ENCODE measurements around the gene ACBD3. TPM values are rescaled to one million over a fixed set of nuclear protein-coding genes. Genes with fewer than 3 reads are reported as not detected.

ACBD3 gene
- total and polyA plus RNA-seq, 2 of the 8 experiments (the other 6 are each of a cell fraction or from before 2014, with no cell fraction given): 8.4 to 29.4 TPM

GRCh38 chr1:226121587-226122400 lies 64.7 kb downstream of the ACBD3 start:
- Histone ChIP-seq H3K18ac (ENCODE audit: extremely low read depth, low read length) (peak overlapping the region; percentile 99), H3K4me1 (replicated peaks in 1 of 4; ENCODE audit: control insufficient read depth in 3 of 4, insufficient read depth in 4 of 4, low read length in 3 of 4) (peaks cover 4 to 27% (median 14%) of the 10 kb centered on the region in 4 experiments), H4K91ac (replicated peaks; ENCODE audit: insufficient read length, low read length) (peak overlapping the region; percentile 93), H3K79me1 (ENCODE audit: low read depth, low read length) (no peaks in the 10 kb centered on the region), H3K79me2 (ENCODE audit: control insufficient read depth in 1 of 2, insufficient read depth in 2 of 2, low read length in 2 of 2) (no peaks in the 10 kb centered on the region), H4K8ac (ENCODE audit: extremely low read depth, insufficient read depth, low read length) (peak overlapping the region; percentile 93), H3K4ac (replicated peaks; ENCODE audit: insufficient read length, low read depth, low read length) (peak overlapping the region; percentile 98), H3K9ac (replicated peaks in 1 of 4; ENCODE audit: extremely low read depth in 1 of 4, low read depth in 3 of 4, low read length in 3 of 4) (peak overlapping the region; percentile 56 to 97 (median 82)), H2AK5ac (ENCODE audit: low read depth, low read length) (no peak overlapping the region), H2BK12ac (ENCODE audit: low read depth, low read length) (peak overlapping the region; percentile 68; the same call in 1 of the 2 replicates), H3K23me2 (ENCODE audit: low read depth, low read length) (peaks cover 6% of the 10 kb centered on the region; the same call in 1 of the 2 replicates), H3K56ac (replicated peaks; ENCODE audit: insufficient read length, low read depth, low read length) (peak overlapping the region; percentile 89), H3K14ac (ENCODE audit: insufficient read length) (no peak overlapping the region), H3K27ac (ENCODE audit: low read depth, low read length) (peak overlapping the region; percentile 90; the same call in 1 of the 2 replicates), H3K9me3 (ENCODE audit: insufficient read depth in 2 of 2, low read depth in 1 of 2, low read length in 1 of 2) (no peaks in the 10 kb centered on the region), H2AFZ (ENCODE audit: low read length) (peak overlapping the region; percentile 96; the same call in 1 of the 2 replicates), H4K5ac (ENCODE audit: insufficient read length, low read depth, low read length) (peak overlapping the region; percentile 92), H2BK20ac (ENCODE audit: low read length) (no peak overlapping the region), H2BK5ac (ENCODE audit: low read depth, low read length) (peak overlapping the region; percentile 95; the same call in 1 of the 2 replicates), H3K27me3 (replicated peaks in 1 of 4; ENCODE audit: control insufficient read depth in 3 of 4, extremely low read depth in 1 of 4, insufficient read depth in 3 of 4, low read length in 3 of 4) (peaks cover 0 to 7% (median 4%) of the 10 kb centered on the region in 4 experiments; a peak in 3 of 7 replicates), H3K36me3 (ENCODE audit: control insufficient read depth in 2 of 4, insufficient read depth in 4 of 4, low read length in 3 of 4) (no peaks in the 10 kb centered on the region), H2BK15ac (ENCODE audit: low read length) (no peak overlapping the region; the same call in 1 of the 2 replicates), H3K4me3 (ENCODE audit: extremely low read depth in 1 of 4, insufficient read depth in 2 of 4, low read depth in 3 of 4, low read length in 4 of 4) (peak overlapping the region; percentile 54 to 89 (median 68)), H3K4me2 (ENCODE audit: insufficient read depth in 1 of 2, low read depth in 2 of 2, low read length in 2 of 2) (peak overlapping the region; percentile 84 to 98), H4K20me1 (replicated peaks in 1 of 2; ENCODE audit: control insufficient read depth in 1 of 2, insufficient read depth in 2 of 2, low read length in 2 of 2) (no peaks in the 10 kb centered on the region), H2BK120ac (replicated peaks; ENCODE audit: low read depth, low read length) (no peak overlapping the region), H3K23ac (ENCODE audit: insufficient read length) (no peak overlapping the region)
- ChIA-PET POLR2A (ENCODE audit: partially characterized antibody) (interaction anchor here (1.0 to 5.0 kb wide), 9 partner anchors 10 to 187 kb away, joined by 3 to 47 read pairs (median 4); partner anchors contain the start of genes H3-3A and LIN9), CTCF (ENCODE audit: partially characterized antibody) (interaction anchor here (1.3 to 9.1 kb wide), 10 partner anchors 12 to 210 kb away, joined by 4 to 139 read pairs (median 22); no protein-coding TSS in a partner anchor)
- DNase-seq (ENCODE audit: low read depth in 1 of 2, low spot score in 2 of 2): peak in 1 of 2 experiments; percentile 89
- no peak for FAIRE-seq
- 2% methylated on average over 21 of the region's 104 CpGs; no CpG with 5 or more reads in 1 of the 2 experiments for WGBS, 2 experiments (ENCODE audit: extremely low coverage in 1 of 2, insufficient coverage in 1 of 2, insufficient read length in 1 of 2, insufficient replicate concordance in 2 of 2, low coverage in 1 of 2, low lambda C conversion rate in 2 of 2, missing lambda C conversion rate in 1 of 2)
- TF ChIP-seq TAF1 (IDR thresholded peaks at IDR 0.05; ENCODE audit: low read depth, low read length): peak; percentile 80
- TF ChIP-seq TAF7 (optimal IDR thresholded peaks at IDR 0.05; ENCODE audit: borderline replicate concordance, low read depth, low read length): peak; percentile 85
- TF ChIP-seq POLR2AphosphoS5 (IDR thresholded peaks at IDR 0.05; ENCODE audit: low read depth, low read length): peak; percentile 64
- TF ChIP-seq, protein P1, sequence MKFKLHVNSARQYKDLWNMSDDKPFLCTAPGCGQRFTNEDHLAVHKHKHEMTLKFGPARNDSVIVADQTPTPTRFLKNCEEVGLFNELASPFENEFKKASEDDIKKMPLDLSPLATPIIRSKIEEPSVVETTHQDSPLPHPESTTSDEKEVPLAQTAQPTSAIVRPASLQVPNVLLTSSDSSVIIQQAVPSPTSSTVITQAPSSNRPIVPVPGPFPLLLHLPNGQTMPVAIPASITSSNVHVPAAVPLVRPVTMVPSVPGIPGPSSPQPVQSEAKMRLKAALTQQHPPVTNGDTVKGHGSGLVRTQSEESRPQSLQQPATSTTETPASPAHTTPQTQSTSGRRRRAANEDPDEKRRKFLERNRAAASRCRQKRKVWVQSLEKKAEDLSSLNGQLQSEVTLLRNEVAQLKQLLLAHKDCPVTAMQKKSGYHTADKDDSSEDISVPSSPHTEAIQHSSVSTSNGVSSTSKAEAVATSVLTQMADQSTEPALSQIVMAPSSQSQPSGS (IDR thresholded peaks at IDR 0.05; ENCODE audit: low read length): 0 out of 2 replicates have a peak, but pooled peaks have one; percentile 27
- no peak for TF ChIP-seq GTF2F1 (IDR thresholded peaks at IDR 0.05; ENCODE audit: borderline replicate concordance, low read depth, low read length)
- TF ChIP-seq RAD21 (IDR thresholded peaks at IDR 0.05 in 1 of 2, conservative IDR thresholded peaks at IDR 0.05 in 1 of 2; ENCODE audit: low read depth in 2 of 2, low read length in 2 of 2): peak; percentile 50 to 83
- 0 out of 2 replicates have a peak, but pooled peaks have one; percentile 5 for TF ChIP-seq SRF (IDR thresholded peaks at IDR 0.05; ENCODE audit: low read depth, low read length)
- TF ChIP-seq CEBPB (IDR thresholded peaks at IDR 0.05; ENCODE audit: low read depth, low read length): no peak
- no peak for TF ChIP-seq SP4 (IDR thresholded peaks at IDR 0.05; ENCODE audit: low read length)
